Panc1 (cell line): ENCODE measurements around the gene FHL2. TPM values are rescaled to one million over a fixed set of nuclear protein-coding genes. Genes with fewer than 3 reads are reported as not detected.

Experiments used
- ATAC-seq: fragments of 200-7000 bp; cut with Tn5 transposase; 2 replicates; pipeline ENCODE4 v1.9.1; 2020; ENCODE audit warnings: mild to moderate bottlenecking, moderate library complexity
- BruUV-seq: library from RNA; stranded (reverse); fragments of 400-500 nt; replicated peaks from 2 replicates; lab custom pipeline; 2021; lab: Mats Ljungman, UMichigan
- CTCF ChIA-PET: fragments of 300-600 bp; sonication (Branson Sonifier 250); formaldehyde crosslinking; loops from one replicate; lab custom pipeline; 2022; ENCODE audit warnings: antibody characterized with exemption; lab: Charles Lee
- POLR2A ChIA-PET: fragments of 300-600 bp; sonication (Branson Sonifier 250); formaldehyde crosslinking; loops from one replicate; lab custom pipeline; 2022; ENCODE audit warnings: antibody characterized with exemption; lab: Charles Lee
- DNase-seq: peaks from one replicate; pipeline ENCODE4 v3.0.0-alpha.2; 2010; ENCODE audit warnings: low read depth, low spot score
- H3K27ac ChIP-seq: 2 replicates; pipeline ENCODE4 v1.5.1; 2011; ENCODE audit warnings: mild to moderate bottlenecking, low read length, inconsistent platforms
- H3K27me3 ChIP-seq: fragments of 200-500 bp; sonication (Bioruptor generic); 2 replicates; pipeline ENCODE4 v1.6.0; 2014; ENCODE audit warnings: low read length, inconsistent platforms; ENCODE audit not compliant: control insufficient read depth, insufficient read depth
- H3K36me3 ChIP-seq: fragments of 200-500 bp; sonication (Bioruptor generic); 2 replicates; pipeline ENCODE4 v1.5.1; 2014; ENCODE audit warnings: inconsistent platforms, mild to moderate bottlenecking, low read length, moderate library complexity; ENCODE audit not compliant: control insufficient read depth, insufficient read depth
- H3K4me1 ChIP-seq: 2 replicates; pipeline ENCODE4 v1.5.1; 2011; ENCODE audit warnings: inconsistent platforms, mild to moderate bottlenecking, low read length, moderate library complexity; ENCODE audit not compliant: control insufficient read depth, insufficient read depth
- H3K4me3 ChIP-seq, 2 experiments: 2 replicates each; pipeline ENCODE4 v1.5.1; 2011 to 2012; ENCODE audit warnings: low read depth in 2 of 2, low read length in 2 of 2, mild to moderate bottlenecking in 2 of 2, inconsistent platforms in 1 of 2, moderate library complexity in 1 of 2
- H3K9me3 ChIP-seq: fragments of 200-500 bp; sonication (Bioruptor generic); 2 replicates; pipeline ENCODE4 v1.5.1; 2014; ENCODE audit warnings: low read depth, mild to moderate bottlenecking, inconsistent platforms, low read length, moderate library complexity; ENCODE audit not compliant: control insufficient read depth, insufficient read depth
- POLR2AphosphoS5 ChIP-seq: IDR thresholded peaks from 2 replicates; pipeline ENCODE4 v1.6.1; 2012; ENCODE audit warnings: mild to moderate bottlenecking, low read depth, low read length, moderate library complexity
- SIN3A ChIP-seq: IDR thresholded peaks from 2 replicates; pipeline ENCODE4 v1.6.1; 2012; ENCODE audit warnings: low read depth, mild to moderate bottlenecking, low read length, moderate library complexity, borderline replicate concordance; ENCODE audit not compliant: insufficient read depth
- TCF7L2 ChIP-seq: IDR thresholded peaks from 2 replicates; pipeline ENCODE4 v1.6.1; 2011; ENCODE audit warnings: mild to moderate bottlenecking, low read depth, low read length, inconsistent platforms
- in situ Hi-C: cut with HindIII; loops from 2 replicates; pipeline ENCODE4 v1.10.0; 2016; ENCODE audit warnings: low sequenced_read_pairs, low pct_unique_long_range_greater_than_20kb
- intact Hi-C: fragments of 100-400 bp; cut with micrococcal nuclease; formaldehyde crosslinking; loops from one replicate; pipeline ENCODE4 v1.10.0; 2022; ENCODE audit not compliant: unreplicated experiment
- total RNA-seq: library from RNA; stranded (reverse); gene quantifications from one replicate; pipeline ENCODE4 v1.2.1, GENCODE V29; 2021; ENCODE audit not compliant: unreplicated experiment
- TF ChIP-seq, protein P1 (sequence below): fragments of 450-650 bp; IDR thresholded peaks from 2 replicates; pipeline ENCODE4 v1.5.1; 2017; ENCODE audit warnings: mild to moderate bottlenecking
- TF ChIP-seq, protein P2 (sequence below), 2 experiments: IDR thresholded peaks; 2 replicates each; pipeline ENCODE4 v1.6.1; 2011 to 2012; ENCODE audit warnings: low read depth in 2 of 2, control low read depth in 1 of 2, low read length in 1 of 2, mild to moderate bottlenecking in 1 of 2, moderate library complexity in 1 of 2; ENCODE audit not compliant: insufficient read depth in 1 of 2

The FHL2 gene
- total RNA-seq, 1 experiment from 2014 or later: 378 TPM

DNA sequence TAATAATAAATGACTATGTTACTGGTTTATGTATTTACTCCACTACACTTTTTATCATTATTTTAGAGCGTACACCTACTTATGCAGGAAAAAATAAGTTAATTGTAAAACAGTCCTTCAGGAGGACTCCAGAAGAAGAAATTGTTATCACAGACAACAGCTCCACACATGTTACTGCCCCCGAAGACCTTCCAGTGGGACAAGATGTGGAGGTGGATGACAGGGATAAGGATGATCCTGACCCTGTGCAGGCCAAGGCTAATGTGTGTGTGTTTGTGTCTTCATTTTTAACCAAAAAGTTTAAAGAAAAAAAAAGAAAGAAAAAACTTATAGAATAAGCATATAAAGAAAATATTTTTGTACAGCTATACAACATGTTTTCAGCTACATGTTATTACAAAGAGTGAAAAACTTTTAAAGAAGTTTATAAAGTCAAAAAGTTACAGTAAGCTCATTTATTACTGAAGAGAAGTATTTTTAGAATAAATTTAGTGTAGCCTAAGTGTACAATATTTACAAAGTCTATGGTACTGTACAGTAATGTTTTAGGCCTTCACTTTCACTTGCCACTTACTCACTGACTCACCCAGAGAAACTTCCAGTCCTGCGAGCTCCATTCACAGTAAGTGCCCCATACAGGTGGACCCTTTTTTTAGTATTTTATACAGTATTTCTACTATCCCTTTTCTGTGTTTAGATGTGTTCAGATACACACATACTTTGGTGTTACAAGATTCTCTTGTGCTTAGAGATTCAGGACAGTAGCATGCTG is 76.8 kb downstream of the FHL2 start:
- POLR2A ChIA-PET: interaction anchor here (0.7 kb wide), 1 partner anchor 32 kb away, joined by 4 read pairs; no protein-coding TSS in a partner anchor
- intact Hi-C loops: no loop called here

DNA sequence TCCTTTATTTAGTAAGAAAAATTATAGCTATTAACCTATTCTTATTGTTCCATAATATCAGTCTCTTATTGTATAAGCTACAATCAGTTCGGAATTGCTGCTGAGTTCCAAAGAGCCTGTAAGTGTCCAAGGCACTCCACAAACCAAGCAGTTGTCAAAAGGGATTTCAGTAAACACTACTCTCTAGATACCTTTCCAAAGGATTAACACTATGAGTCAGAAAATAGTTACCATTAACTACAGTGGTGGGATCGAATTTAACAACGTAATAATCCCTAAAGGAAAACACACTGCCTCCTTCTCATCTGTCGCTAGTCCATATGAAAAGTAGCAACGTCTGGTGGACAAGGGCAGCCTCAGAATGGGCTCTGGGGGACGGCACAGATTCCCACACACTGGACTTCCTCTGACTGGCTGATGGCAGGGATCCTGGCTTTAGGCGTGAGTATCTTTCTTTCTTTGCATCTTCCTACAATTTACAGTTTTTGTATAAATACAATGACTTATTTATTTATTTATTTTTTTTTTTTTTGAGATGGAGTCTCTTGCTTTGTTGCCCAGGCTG is 78.1 kb downstream of the FHL2 start:
- ChIA-PET POLR2A (no interaction called here), CTCF (interaction anchor here (0.7 kb wide), 1 partner anchor 1200 kb away, joined by 3 read pairs; no protein-coding TSS in a partner anchor)
- DNase-seq (no peak), ATAC-seq (no peak)
- H3K4me1 ChIP-seq: peaks cover 14% of the 10 kb centered on the region
- H3K36me3 ChIP-seq: no peaks in the 10 kb centered on the region
- H3K9me3 ChIP-seq: no peaks in the 10 kb centered on the region
- no peak overlapping the region for H3K27ac ChIP-seq
- H3K4me3 ChIP-seq: no peak overlapping the region
- intact Hi-C loops (no loop called here), in situ Hi-C loops (no loop called here)
- no TSS peak for BruUV-seq
- TF ChIP-seq POLR2AphosphoS5 (no peak), TCF7L2 (no peak)
- TF ChIP-seq, protein P1, sequence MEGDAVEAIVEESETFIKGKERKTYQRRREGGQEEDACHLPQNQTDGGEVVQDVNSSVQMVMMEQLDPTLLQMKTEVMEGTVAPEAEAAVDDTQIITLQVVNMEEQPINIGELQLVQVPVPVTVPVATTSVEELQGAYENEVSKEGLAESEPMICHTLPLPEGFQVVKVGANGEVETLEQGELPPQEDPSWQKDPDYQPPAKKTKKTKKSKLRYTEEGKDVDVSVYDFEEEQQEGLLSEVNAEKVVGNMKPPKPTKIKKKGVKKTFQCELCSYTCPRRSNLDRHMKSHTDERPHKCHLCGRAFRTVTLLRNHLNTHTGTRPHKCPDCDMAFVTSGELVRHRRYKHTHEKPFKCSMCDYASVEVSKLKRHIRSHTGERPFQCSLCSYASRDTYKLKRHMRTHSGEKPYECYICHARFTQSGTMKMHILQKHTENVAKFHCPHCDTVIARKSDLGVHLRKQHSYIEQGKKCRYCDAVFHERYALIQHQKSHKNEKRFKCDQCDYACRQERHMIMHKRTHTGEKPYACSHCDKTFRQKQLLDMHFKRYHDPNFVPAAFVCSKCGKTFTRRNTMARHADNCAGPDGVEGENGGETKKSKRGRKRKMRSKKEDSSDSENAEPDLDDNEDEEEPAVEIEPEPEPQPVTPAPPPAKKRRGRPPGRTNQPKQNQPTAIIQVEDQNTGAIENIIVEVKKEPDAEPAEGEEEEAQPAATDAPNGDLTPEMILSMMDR: no peak
- TF ChIP-seq, protein P2, sequence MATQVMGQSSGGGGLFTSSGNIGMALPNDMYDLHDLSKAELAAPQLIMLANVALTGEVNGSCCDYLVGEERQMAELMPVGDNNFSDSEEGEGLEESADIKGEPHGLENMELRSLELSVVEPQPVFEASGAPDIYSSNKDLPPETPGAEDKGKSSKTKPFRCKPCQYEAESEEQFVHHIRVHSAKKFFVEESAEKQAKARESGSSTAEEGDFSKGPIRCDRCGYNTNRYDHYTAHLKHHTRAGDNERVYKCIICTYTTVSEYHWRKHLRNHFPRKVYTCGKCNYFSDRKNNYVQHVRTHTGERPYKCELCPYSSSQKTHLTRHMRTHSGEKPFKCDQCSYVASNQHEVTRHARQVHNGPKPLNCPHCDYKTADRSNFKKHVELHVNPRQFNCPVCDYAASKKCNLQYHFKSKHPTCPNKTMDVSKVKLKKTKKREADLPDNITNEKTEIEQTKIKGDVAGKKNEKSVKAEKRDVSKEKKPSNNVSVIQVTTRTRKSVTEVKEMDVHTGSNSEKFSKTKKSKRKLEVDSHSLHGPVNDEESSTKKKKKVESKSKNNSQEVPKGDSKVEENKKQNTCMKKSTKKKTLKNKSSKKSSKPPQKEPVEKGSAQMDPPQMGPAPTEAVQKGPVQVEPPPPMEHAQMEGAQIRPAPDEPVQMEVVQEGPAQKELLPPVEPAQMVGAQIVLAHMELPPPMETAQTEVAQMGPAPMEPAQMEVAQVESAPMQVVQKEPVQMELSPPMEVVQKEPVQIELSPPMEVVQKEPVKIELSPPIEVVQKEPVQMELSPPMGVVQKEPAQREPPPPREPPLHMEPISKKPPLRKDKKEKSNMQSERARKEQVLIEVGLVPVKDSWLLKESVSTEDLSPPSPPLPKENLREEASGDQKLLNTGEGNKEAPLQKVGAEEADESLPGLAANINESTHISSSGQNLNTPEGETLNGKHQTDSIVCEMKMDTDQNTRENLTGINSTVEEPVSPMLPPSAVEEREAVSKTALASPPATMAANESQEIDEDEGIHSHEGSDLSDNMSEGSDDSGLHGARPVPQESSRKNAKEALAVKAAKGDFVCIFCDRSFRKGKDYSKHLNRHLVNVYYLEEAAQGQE (IDR thresholded peaks at IDR 0.05; ENCODE audit: insufficient read depth in 1 of 2, low read depth in 2 of 2, low read length in 1 of 2): no peak
- no peaks in the 10 kb centered on the region for H3K27me3 ChIP-seq

More for the DNA sequence above, 76.8 kb downstream of the FHL2 start:
- no peaks in the 10 kb centered on the region for H3K27me3 ChIP-seq
- H3K9me3 ChIP-seq: no peaks in the 10 kb centered on the region
- H3K4me3 ChIP-seq: no peak overlapping the region
- in situ Hi-C loops: no loop called here
- ATAC-seq (no peak), DNase-seq (no peak)
- no peak overlapping the region for H3K27ac ChIP-seq
- peaks cover 16% of the 10 kb centered on the region for H3K4me1 ChIP-seq
- CTCF ChIA-PET: no interaction called here
- no TSS peak for BruUV-seq
- TF ChIP-seq SIN3A: no peak
- TF ChIP-seq POLR2AphosphoS5: no peak
- no peak for TF ChIP-seq TCF7L2
- TF ChIP-seq, protein P1: no peak
- TF ChIP-seq, protein P2 (IDR thresholded peaks at IDR 0.05; ENCODE audit: insufficient read depth in 1 of 2, low read depth in 2 of 2, low read length in 1 of 2): no peak
- H3K36me3 ChIP-seq: no peaks in the 10 kb centered on the region
